IPS-18c (cell line): Measurements from ENCODE around the gene TRIM31.

ENCODE experiments used
- H3K4me3 ChIP-seq: 2 replicates; pipeline ENCODE4 v1.7.0; 2013; ENCODE audit warnings: low read depth, mild to moderate bottlenecking, low read length, moderate library complexity; ENCODE audit not compliant: insufficient read depth
- H3K9me3 ChIP-seq: one replicate; pipeline ENCODE4 v1.6.1; 2013; ENCODE audit warnings: mild to moderate bottlenecking, low read length, moderate library complexity; ENCODE audit not compliant: control insufficient read depth, insufficient read depth

Gene TRIM31

GRCh38 chr6:30113003-30113759 lies at the start of gene TRIM31:
Gene TRIM31 (minus strand): TSS chr6:30113090. CDS start chr6:30112805, 285 bp downstream.
- H3K9me3 ChIP-seq: no peaks in the 10 kb centered on the region
- H3K4me3 ChIP-seq: no peak within 1 kb of the TSS

- H3K4me3 ChIP-seq: no peak overlapping the region
- no peaks in the 10 kb centered on the region for H3K9me3 ChIP-seq
Measured at GRCh38 chr6:30162265-30163089, 49.6 kb upstream of the TRIM31 start.

- H3K9me3 ChIP-seq: no peaks in the 10 kb centered on the region
- no peak within 1 kb of the TSS for H3K4me3 ChIP-seq
Measured at GRCh38 chr6:30160785-30161531, 48.1 kb upstream of the TRIM31 start, which contains the start of gene TRIM10. Gene TRIM10 (minus strand): TSS chr6:30161211. CDS start chr6:30160858, 353 bp downstream.

GRCh38 chr6:30160008-30160784 lies 47.3 kb upstream of the TRIM31 start:
- no peaks in the 10 kb centered on the region for H3K9me3 ChIP-seq
- H3K4me3 ChIP-seq: no peak overlapping the region

GRCh38 chr6:30158475-30159040 lies 45.7 kb upstream of the TRIM31 start:
- Histone ChIP-seq H3K9me3 (no peaks in the 10 kb centered on the region), H3K4me3 (no peak overlapping the region)

GRCh38 chr6:30157999-30158398 lies 45.1 kb upstream of the TRIM31 start:
- Histone ChIP-seq H3K4me3 (no peak overlapping the region), H3K9me3 (no peaks in the 10 kb centered on the region)

- no peaks in the 10 kb centered on the region for H3K9me3 ChIP-seq
Measured at GRCh38 chr6:30157581-30157980, 44.7 kb upstream of the TRIM31 start.

GRCh38 chr6:30156774-30157173 lies 43.9 kb upstream of the TRIM31 start:
- Histone ChIP-seq H3K4me3 (no peak overlapping the region), H3K9me3 (no peaks in the 10 kb centered on the region)

More at GRCh38 chr6:30157581-30157980, 44.7 kb upstream of the TRIM31 start:
- no peak overlapping the region for H3K4me3 ChIP-seq

GRCh38 chr6:30156262-30156599 lies 43.3 kb upstream of the TRIM31 start:
- no peak overlapping the region for H3K4me3 ChIP-seq
- no peaks in the 10 kb centered on the region for H3K9me3 ChIP-seq

- Histone ChIP-seq H3K9me3 (no peaks in the 10 kb centered on the region), H3K4me3 (no peak overlapping the region)
Measured at GRCh38 chr6:30155520-30156261, 42.8 kb upstream of the TRIM31 start.

- no peak overlapping the region for H3K4me3 ChIP-seq
- no peaks in the 10 kb centered on the region for H3K9me3 ChIP-seq
Measured at GRCh38 chr6:30154709-30155519, 42.0 kb upstream of the TRIM31 start.

- H3K4me3 ChIP-seq: no peak overlapping the region
- H3K9me3 ChIP-seq: no peaks in the 10 kb centered on the region
Measured at GRCh38 chr6:30154061-30154460, 41.2 kb upstream of the TRIM31 start.

- Histone ChIP-seq H3K9me3 (no peaks in the 10 kb centered on the region), H3K4me3 (no peak overlapping the region)
Measured at GRCh38 chr6:30152910-30153610, 40.2 kb upstream of the TRIM31 start.

- Histone ChIP-seq H3K4me3 (no peak overlapping the region), H3K9me3 (no peaks in the 10 kb centered on the region)
Measured at GRCh38 chr6:30152016-30152673, 39.3 kb upstream of the TRIM31 start.
